HG03066 (cell line): Measurements from ENCODE around the gene STIM2.

Source experiments
- ATAC-seq: cut with Tn5 transposase; IDR thresholded peaks from one replicate; pipeline ENCODE4 v1.9.1; 2021; ENCODE audit warnings: low read depth; ENCODE audit not compliant: unreplicated experiment

Gene STIM2

DNA sequence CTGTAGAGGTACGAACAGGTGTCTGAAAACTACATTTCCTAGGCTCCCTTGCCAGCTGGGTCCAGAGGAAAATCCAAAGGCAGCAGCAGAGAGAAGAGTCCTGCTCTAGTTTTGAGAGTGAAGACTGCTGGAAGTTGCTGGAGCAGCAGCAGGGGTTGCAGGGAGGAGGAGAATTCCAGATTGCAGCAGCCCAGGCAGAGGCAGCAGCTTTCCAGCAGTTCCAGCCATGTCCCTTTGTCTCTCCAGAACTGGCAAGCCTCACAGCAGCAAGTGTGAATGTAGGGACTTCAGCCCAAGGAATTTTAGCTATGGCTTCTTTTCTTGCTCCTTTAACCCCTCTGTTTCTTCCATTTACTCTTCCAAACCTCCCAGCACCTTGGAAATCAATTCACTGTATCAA, 24.1 kb upstream of the STIM2 start:
- no peak for ATAC-seq

DNA sequence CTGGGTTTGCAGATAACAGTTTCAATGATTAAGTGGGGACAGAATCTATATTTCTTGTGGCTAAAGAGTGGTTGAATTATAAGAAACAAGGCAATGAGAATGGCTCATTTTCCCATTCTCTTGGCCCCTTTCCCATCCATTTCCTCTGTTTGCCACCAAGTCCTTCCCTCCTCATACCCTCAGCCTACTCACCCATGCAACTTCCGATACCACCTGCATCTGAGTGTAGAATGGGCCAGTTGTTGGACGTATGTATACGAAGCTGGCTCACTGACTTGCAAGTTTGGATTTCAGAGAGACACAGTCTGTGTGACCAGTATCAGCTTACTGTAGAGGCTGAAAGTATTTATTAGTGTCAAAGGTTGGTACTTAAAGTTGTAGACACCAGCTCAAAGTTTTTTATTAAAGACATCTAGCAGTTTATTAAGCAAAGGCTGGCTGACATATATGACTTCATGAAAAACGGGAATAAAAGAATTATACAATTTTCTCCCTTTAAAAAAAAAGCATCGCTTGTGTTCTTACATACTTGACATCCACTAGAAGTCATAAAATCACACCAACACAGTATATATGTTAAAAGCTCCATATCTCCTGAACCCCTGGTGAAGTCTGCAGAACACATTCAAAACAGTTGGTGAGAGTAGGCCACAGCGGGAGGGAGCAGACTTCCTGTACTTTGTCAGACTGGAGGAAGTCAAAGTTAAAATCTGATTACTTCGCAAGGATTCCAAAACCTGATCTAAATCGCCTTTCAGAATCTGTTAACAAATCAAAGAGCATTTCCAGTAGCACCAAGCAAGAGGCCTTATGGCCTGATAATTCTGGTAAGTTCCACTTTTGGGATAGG, 22.4 kb upstream of the STIM2 start:
- ATAC-seq, result no peak

- no peak for ATAC-seq
Measured at GRCh38 chr4:26839016-26839415, 21.6 kb upstream of the STIM2 start.

DNA sequence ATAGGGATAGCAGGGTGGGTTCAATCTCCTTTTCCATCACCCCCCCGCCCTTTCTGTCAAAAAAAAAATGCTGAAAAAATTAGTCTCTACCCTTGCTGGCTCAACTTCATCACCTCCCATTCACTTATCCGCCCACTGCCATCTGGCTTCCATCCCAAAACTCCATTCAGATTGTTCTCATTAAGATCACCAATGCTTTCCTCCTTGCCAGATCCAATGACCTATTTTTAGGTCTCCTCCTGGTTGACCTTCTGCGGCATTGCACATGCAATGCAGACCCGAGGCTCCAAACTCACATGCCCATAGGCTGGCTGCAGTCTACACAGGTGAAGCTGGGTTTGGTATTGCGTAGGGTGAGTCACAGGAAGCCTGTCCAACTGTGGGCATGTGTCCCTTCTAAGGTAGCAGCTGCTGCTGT, 21.1 kb upstream of the STIM2 start:
- ATAC-seq, result no peak

DNA sequence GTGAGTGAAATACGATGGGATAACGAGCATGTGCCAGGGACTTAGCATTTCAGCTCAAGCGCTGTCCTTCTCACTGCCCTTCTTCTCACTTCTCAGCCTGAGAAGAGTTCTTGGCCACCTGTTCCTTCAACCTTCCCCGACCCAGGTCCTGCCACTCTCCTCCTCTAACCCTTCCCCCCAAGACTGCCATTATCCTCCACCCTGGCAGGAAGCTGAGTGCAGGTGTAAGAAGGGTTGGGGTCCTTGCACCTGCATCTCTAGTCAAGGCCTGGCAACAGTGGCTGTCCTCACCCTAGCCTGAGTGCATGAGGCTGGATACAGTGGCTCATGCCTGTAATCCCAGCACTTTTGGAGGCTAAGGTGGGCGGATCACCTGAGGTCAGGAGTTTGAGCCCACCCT, 19.9 kb upstream of the STIM2 start:
- no peak for ATAC-seq

DNA sequence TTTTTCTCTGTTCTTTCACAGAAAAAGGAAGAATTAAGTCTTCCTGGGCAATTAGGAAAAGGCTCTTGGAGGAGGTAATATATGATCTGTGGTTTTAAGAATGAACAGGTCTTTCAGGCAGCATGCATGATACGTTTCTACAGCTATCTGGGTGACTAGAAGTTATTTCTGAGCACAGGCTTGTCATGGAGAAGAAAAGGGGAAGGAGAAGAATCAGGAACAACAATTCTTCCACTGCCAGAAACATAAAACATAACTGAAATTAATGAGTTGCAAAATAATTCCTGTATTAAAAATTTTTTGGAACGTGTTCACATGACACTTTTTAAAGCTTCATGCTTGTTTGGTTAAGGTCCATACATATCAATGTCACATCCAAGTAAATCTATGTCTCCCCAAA, 17.7 kb upstream of the STIM2 start:
- ATAC-seq, result no peak

DNA sequence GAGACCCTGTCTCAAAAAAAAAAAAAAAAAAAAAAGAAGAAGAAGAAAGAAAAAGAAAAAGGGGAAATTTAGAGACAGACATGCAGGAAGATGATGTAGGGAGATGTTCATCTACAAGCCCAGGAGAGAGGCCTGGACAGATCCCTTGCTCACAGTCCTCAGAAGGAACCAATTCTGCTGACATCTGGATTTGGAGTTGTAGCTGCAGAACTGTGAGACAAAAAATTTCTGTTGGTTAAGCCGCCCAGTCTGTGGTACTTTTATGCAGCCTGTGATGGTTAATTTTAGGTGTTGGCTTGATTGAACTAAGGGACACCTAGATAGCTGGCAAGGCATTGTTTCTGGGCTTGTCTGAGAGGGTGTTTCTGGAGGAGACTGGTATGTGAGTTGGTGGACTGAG, 10.1 kb upstream of the STIM2 start:
- no peak for ATAC-seq

GRCh38 chr4:26851129-26851528, 9.5 kb upstream of the STIM2 start:
- no peak for ATAC-seq

DNA sequence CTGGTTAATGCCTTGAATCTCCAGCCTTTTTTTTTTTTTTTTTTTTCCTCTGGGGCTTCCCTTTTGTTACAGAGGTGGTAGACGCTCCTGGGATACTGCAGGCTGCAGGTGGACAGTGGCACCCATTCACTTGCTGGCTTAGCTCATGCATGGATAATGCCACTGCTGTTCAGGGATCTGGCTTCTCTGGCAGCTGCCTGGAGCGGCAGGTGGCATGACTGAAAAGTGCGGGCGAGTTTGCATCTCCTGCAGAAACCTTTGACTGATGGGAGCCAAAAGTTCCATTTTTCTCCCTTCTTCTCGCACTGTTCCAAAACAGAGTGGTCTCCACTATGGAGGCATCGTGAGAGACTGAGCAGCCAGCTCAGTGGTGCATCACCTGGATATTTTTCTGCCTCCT, 5.9 kb upstream of the STIM2 start:
- ATAC-seq, result no peak

GRCh38 chr4:26856906-26857277, 3.7 kb upstream of the STIM2 start:
- no peak for ATAC-seq

DNA sequence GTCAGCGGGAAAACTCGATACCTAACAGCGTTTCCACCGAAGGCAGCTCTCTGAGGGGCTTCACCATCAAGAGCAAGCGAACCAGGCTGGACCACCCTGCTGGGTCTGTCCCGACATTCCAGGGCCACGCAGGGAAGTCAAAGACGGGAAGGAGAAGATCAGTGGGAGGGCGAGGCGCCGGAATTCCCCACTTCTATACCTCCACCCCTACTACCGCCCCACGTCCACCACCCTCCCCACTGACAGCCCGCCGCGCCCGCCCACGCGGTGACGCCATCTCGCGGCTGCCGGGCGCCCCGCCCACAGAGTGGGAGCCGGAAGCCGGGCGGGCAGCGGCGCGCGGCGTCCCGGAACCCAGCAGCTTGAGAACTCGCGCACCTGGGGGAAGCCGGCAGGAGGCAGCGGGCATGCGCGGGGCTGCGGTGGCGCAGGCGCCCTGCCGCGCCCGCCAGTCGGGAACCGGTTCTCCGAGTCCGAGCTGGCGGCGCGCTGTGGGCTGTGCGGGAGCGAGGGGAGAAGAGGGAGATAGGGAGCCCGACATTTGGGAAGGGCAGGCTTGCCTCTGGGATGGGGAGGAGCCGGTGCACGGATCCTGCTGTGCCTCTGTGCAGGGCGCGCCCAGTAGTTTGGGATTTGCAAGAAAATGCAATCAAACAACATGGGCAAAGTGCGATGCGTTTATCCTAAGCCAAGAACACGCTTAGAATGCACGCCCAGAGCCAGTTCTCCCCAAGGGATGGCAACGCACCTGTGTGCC, 3.2 kb upstream of the STIM2 start:
- ATAC-seq, result peak; percentile 38

DNA sequence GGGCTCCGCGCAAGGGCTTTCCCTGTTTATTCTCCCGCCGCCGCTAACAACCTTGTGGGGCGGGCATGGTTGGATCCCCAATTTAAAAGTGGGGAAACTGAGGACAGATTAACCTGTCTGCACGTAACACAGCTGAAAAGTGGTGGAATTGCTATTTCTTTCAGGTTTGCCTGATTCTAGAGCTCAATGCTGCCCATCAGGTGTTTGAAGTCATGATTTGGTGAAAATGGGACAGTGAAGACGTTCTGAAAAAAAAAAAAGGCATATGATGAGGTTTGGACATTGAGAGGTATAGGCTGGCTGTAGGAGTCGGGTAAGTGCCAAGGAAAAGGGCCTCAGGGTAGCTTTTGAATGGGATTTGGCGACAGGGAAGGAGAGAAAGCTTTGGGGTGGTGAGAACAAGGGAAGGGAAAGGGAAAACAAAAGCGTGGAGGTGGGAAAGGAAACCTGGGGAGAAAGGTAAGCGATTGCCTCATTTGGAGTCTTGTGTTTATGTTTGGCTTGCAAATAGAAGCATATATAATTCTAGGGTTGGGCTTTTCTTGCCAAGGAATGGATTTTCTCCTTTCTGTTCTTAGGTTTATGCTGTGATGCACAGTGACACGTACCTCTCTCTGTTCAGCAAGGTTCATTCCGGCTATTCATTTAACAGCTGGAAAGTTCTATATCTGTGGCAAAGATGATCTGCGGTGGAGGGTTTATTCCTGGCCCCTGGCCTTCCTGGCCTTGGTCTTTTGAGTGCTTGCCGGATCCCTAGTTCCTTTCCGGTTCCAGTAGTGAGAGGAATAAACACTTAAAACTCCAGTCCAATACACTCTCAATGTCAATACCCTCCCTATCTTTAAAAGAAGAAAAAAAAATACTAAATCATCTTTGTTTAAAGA, 2.4 kb upstream of the STIM2 start:
- no peak for ATAC-seq

GRCh38 chr4:26858947-26859401, 1.7 kb upstream of the STIM2 start:
- no peak for ATAC-seq

GRCh38 chr4:26859762-26860156, 882 bp upstream of the STIM2 start:
- no peak for ATAC-seq

DNA sequence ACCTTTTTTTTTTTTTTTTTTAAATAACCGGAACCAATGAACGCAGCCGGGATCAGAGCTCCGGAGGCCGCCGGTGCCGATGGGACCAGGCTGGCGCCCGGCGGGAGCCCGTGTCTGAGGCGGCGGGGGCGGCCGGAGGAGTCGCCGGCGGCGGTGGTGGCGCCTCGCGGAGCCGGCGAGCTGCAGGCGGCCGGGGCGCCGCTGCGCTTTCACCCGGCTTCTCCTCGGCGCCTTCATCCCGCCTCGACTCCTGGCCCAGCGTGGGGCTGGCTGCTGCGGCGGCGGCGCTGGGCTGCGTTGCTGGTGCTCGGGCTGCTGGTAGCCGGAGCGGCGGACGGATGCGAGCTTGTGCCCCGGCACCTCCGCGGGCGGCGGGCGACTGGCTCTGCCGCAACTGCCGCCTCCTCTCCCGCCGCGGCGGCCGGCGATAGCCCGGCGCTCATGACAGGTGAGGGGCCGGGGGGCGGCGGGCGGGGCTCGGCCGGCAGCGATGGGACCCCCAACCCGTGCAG, 337 bp downstream of the STIM2 start:
- ATAC-seq, result peak; percentile 21

DNA sequence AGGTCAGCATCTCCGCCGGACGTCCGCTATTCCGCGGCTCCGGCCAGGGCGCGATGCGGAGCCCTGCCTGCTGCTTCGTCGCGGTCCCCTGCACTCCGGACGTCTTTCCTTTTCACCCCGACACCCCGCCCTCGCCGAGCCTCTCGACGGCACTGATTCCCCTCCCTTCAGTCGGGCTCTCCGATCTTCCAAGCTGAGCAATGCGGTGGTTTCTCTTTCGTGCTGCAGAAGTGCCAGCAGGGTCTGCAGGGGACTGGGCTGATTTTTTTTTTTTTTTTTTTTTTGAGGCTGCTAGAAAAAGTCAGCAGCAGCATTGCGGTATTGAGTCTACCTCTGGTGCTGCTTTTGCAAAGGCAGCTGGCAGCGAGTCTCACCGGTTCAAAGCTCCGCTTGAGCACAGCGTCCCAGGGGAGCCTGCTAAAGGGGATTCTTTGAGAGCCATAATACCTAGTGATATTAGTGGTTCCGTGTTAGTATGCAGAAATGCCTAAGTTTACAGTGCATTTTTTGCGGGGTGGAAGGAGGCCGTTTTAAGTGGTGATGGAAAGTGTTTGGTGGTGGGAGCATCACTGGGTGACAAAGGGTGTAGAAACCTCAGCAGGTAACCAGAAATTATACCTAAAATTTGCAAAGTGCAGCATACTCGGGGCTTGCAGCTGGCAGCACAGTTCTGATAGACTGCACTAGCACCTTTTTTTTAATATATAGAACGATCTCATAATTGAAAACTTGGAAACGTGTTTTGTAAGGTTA, 969 bp downstream of the STIM2 start:
- ATAC-seq, result peak; percentile 40

GRCh38 chr4:26862381-26862915, 1.8 kb downstream of the STIM2 start:
- ATAC-seq, result no peak

GRCh38 chr4:26863512-26863911, 2.9 kb downstream of the STIM2 start:
- ATAC-seq, result no peak

DNA sequence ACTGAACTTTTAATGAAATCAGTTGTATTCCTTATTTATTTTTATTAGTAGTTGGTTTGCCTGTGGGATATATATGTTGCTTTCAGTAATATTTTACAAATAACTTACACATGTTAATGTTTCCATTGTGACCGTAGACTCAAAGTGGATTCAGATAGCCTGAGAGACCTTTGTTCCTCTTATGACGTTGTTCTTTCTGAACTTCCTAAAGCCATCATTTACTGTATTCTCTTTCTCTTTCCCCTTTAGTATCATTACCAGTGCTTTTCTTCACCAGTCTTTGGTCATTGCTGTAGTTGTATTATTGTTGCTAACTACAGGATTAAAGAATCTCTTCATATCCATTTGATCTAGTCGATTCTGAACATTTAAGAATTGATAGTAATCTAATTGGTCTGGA, 4.3 kb downstream of the STIM2 start:
- ATAC-seq, result no peak

GRCh38 chr4:26866203-26866602, 5.6 kb downstream of the STIM2 start:
- no peak for ATAC-seq
